Transverse colon (tissue), 3 donors: ENCODE results near the gene RBM19.

ENCODE experiments used
- CTCF ChIP-seq, 5 experiments: fragments of 200-600 bp in 3 of 5; fragments of 450-650 bp in 2 of 5; sonication (generic) in 3 of 5; IDR thresholded peaks; 1 replicate in 2 of 5; 2 replicates in 3 of 5; pipeline ENCODE4 v1.5.1; 2016 to 2017; ENCODE audit warnings: antibody characterized with exemption in 5 of 5, inconsistent platforms in 3 of 5, mild to moderate bottlenecking in 2 of 5, moderate library complexity in 1 of 5
- EP300 ChIP-seq: sonication (generic); formaldehyde crosslinking; IDR thresholded peaks from one replicate; pipeline ENCODE4 v1.6.1; 2017; ENCODE audit warnings: antibody characterized with exemption, low read depth
- POLR2A ChIP-seq: fragments of 450-650 bp; IDR thresholded peaks from one replicate; pipeline ENCODE4 v1.6.1; 2016; ENCODE audit warnings: antibody characterized with exemption, mild to moderate bottlenecking, moderate library complexity

- TF ChIP-seq CTCF (IDR thresholded peaks at IDR 0.05) (no peak), POLR2A (no peak), EP300 (no peak)
Observed at GRCh38 chr12:113889891-113890581, 76.1 kb downstream of the RBM19 start.
